VCaP (cell line): ENCODE data around the gene SLC13A5.
A peak's percentile ranks its signal among the peaks of the same experiment; 100 is the strongest.

Source experiments
- H3K27ac ChIP-seq: fragments of 450-650 bp; 2 replicates; pipeline ENCODE4 v1.5.1; 2017
- TF ChIP-seq, protein P1 (sequence below): fragments of 450-650 bp; conservative IDR thresholded peaks from 2 replicates; pipeline ENCODE4 v1.5.1; 2017; ENCODE audit warnings: mild to moderate bottlenecking, moderate library complexity

The SLC13A5 gene

DNA sequence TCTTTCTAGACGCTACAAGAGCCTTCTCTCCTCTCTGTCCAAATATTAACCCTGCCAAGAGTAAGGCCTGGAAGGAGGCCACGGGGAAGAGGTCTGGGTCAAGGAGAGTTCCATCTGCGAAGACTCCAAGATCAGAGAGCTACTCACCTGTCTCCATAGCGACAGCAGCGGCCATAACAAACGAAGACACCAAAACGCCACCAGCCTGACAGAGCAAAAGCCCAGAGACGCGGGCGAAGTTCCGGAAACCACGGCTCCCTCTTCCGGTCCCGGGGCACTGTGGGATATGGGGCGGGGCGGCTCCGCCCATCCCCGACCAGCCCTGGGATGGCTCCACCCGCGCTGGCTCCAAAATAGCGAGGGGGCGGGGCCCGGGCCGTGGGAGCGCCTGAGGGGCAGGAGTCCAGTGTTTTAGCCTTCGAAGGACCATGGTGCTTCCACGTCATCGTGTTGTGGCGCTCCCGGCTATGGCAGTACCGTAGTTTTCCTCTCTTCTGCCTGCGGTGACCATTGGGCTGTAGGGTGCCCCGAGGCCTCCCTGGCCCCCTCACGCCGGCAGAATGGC is 61.7 kb downstream of the SLC13A5 start, which contains the start of the genes C17orf100 and MED31:
Gene C17orf100 (plus strand): TSS at position 409 of the 565 bp plus-strand sequence. CDS start 152 bp downstream, at position 561.
Gene MED31 (minus strand): TSS at position 252 of the 565 bp plus-strand sequence. CDS start 77 bp downstream, at position 175.
- TF ChIP-seq, protein P1, sequence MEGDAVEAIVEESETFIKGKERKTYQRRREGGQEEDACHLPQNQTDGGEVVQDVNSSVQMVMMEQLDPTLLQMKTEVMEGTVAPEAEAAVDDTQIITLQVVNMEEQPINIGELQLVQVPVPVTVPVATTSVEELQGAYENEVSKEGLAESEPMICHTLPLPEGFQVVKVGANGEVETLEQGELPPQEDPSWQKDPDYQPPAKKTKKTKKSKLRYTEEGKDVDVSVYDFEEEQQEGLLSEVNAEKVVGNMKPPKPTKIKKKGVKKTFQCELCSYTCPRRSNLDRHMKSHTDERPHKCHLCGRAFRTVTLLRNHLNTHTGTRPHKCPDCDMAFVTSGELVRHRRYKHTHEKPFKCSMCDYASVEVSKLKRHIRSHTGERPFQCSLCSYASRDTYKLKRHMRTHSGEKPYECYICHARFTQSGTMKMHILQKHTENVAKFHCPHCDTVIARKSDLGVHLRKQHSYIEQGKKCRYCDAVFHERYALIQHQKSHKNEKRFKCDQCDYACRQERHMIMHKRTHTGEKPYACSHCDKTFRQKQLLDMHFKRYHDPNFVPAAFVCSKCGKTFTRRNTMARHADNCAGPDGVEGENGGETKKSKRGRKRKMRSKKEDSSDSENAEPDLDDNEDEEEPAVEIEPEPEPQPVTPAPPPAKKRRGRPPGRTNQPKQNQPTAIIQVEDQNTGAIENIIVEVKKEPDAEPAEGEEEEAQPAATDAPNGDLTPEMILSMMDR: no peak
- peak within 1 kb of the TSS; percentile 81 for H3K27ac ChIP-seq

DNA sequence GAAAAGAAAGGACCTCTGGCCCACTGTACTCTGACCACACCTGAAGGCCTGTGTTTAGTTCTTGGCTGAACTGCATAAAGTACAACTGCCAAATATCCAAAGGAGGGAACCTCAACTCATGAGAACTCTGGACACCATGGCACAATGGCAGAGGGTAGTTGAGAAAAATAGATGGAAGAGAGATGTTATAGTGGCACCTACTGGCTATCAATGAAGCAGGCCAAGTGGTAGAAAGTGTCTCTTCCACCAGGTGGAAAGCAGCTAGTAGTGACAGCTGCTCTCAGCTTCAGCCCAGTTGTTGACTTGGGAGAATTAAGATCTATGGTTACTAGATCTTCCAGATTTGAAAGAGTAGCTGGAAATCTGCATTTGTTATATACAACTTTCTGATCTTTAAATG is 65.0 kb downstream of the SLC13A5 start:
- TF ChIP-seq, protein P1: 0 out of 2 replicates have a peak, but pooled peaks have one; percentile 30
- no peak overlapping the region for H3K27ac ChIP-seq

DNA sequence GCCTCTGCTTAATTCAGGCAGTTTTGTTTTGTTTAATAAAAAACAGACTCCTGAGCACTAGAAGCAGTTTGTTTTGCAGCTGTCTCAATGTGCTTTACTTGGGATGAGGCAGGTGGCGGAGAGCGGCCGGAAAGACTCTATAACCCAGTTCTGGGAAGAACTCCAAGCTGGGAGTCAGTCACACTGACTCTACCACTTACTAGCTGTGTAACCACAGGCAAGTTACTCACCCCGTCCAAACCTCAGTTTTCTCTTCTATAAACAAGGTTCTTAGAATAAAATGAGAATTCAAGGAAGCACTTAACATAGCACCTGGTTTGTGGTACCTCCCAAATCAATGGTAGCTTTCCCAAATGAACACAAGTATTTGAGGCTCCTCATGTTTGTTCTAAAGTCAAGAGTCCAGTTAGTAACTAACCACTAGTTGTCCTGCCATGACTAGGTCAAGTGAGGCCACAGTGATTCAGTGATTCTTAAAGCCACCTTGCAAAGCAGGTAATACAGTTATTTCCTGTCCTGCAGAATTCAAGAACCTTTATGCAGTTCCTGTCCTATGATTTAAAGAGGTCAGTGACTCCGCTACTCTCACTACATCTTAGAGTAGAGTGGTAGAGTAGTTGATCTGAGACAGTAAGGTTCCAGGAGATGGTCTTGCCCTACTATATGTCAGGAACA is 69.6 kb downstream of the SLC13A5 start:
- TF ChIP-seq, protein P1: no peak
- H3K27ac ChIP-seq: no peak overlapping the region

DNA sequence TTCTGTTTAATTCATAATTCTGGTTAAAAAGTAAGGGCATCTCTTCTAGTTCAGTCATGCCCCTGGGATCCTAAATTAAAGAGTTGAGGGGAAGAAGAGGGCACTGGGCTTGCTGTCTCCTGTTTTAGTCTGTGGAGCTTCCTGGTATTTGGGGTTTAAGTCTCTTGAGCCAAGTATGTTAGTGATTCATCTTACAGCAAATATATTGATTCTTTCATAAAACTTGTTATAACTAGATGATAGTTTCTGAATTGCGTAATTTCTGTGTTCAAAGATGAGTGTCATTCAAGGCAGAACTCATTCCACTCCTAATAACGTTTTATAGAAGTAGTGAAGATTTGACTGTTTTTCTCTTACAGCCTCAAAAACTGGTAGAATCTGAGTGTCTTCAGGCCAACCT is 70.6 kb downstream of the SLC13A5 start:
- H3K27ac ChIP-seq: no peak overlapping the region
- TF ChIP-seq, protein P1: no peak

DNA sequence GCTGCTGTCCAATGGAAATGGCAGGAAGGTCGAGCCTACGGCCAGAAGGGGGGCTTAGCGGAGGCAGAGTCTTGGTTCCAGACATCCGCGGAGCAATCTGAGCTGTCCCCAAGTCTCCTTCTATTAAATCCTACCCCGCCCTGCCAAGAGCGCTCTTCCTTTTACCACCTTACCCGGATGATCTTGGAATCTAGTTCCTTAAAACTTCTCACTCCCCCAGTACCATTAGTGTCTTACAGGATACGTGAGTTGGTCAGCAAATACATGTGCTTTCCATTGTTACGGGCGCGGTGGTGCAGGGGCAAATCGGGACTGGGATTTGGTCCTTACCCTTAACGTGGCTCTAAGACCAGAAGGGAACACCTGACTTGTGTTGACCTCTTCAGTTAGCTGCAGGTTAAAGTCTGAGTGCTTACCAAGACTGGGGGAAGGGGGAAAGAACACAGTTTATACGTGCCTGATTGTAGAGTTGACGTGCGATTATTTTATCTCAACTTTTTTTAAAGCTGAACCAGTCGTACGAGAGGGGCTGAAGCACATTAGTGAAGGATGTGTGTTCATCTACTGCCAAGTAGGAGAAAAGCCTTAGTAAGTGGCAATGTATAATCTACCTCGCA is 71.8 kb downstream of the SLC13A5 start:
- TF ChIP-seq, protein P1: no peak
- peak overlapping the region; percentile 84 for H3K27ac ChIP-seq

DNA sequence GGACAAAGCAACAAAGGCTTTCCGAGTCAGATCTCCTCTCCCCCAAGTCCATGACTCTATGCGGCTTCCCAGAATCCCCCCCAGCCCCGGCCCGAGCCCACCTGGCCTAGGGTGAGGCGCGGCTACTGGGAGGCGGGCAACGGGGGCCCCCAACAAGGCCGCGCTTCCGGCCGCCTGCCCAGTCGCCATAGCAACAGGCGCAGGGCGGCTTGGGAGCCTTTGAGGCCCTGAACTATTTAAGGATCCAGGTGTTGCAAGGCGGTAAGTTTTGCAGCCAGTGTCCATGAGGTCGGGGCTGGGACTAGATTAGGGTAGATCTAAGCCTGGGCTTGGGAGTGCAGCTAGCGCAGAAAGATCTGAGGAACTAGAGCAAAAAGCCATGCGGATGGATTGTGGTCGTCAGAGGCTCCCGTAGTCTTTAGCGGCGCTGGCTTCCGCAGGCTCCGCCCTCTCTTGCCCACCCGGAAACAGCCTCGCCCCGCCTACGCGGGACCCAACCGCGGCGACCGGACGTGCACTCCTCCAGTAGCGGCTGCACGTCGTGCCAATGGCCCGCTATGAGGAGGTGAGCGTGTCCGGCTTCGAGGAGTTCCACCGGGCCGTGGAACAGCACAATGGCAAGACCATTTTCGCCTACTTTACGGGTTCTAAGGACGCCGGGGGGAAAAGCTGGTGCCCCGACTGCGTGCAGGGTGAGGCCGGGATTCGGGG is 72.5 kb downstream of the SLC13A5 start, which contains the start of the genes KIAA0753 and TXNDC17:
Gene KIAA0753 (minus strand): TSS at position 176 of the 711 bp plus-strand sequence. CDS start 5,608 bp downstream, outside the sequence.
Gene TXNDC17 (plus strand): TSS at position 525 of the 711 bp plus-strand sequence. CDS start 23 bp downstream, at position 548.
- TF ChIP-seq, protein P1: no peak
- H3K27ac ChIP-seq: peak within 1 kb of the TSS; percentile 84
